GM12878 (cell line): Measurements from ENCODE around the gene NSD2. TPM values are rescaled to one million over a fixed set of nuclear protein-coding genes. Genes with fewer than 3 reads are reported as not detected.

Source experiments
- BHLHE40 ChIP-seq, 2 experiments: fragments of 450-650 bp in 1 of 2; IDR thresholded peaks; 2 replicates each; pipeline ENCODE4 v1.6.1; 2011 to 2017; ENCODE audit warnings: low read depth in 2 of 2, borderline replicate concordance in 1 of 2, improper control_type of control experiment in 1 of 2, low read length in 1 of 2, mild to moderate bottlenecking in 1 of 2
- CBFB ChIP-seq: IDR thresholded peaks from 2 replicates; pipeline ENCODE4 v1.6.1; 2016; ENCODE audit warnings: antibody characterized with exemption, low read depth
- CTCF ChIP-seq, 3 experiments: IDR thresholded peaks in 2 of 3; conservative IDR thresholded peaks in 1 of 3; 2 replicates each; pipeline ENCODE4 v1.5.1; 2011; ENCODE audit warnings: low read depth in 3 of 3, low read length in 3 of 3, mild to moderate bottlenecking in 3 of 3, control low read depth in 2 of 3, moderate library complexity in 2 of 3, inconsistent platforms in 1 of 3, mixed read lengths in 1 of 3; ENCODE audit not compliant: control insufficient read depth in 2 of 3, insufficient read depth in 1 of 3; ENCODE audit errors: extremely low read depth in 1 of 3
- DPF2 ChIP-seq: fragments of 450-650 bp; IDR thresholded peaks from 2 replicates; pipeline ENCODE4 v1.6.1; 2017; ENCODE audit warnings: mild to moderate bottlenecking
- EED ChIP-seq: sonication (generic); IDR thresholded peaks from 2 replicates; pipeline ENCODE4 v1.6.1; 2016; ENCODE audit warnings: antibody characterized with exemption, low read depth
- FOXK2 ChIP-seq: fragments of 450-650 bp; IDR thresholded peaks from 2 replicates; pipeline ENCODE4 v1.6.1; 2017; ENCODE audit warnings: mild to moderate bottlenecking, moderate library complexity
- GABPA ChIP-seq: IDR thresholded peaks from 2 replicates; pipeline ENCODE4 v1.6.1; 2014; ENCODE audit warnings: antibody characterized with exemption, low read depth, mild to moderate bottlenecking, inconsistent platforms
- HCFC1 ChIP-seq: fragments of 150-350 bp; IDR thresholded peaks from 2 replicates; pipeline ENCODE4 v1.6.1; 2014; ENCODE audit warnings: low read length
- HDAC2 ChIP-seq: fragments of 200-600 bp; sonication (generic); IDR thresholded peaks from 2 replicates; pipeline ENCODE4 v1.6.1; 2017
- HDGF ChIP-seq: fragments of 450-650 bp; IDR thresholded peaks from 2 replicates; pipeline ENCODE4 v1.6.1; 2016; ENCODE audit warnings: antibody characterized with exemption
- IKZF2 ChIP-seq, 2 experiments: fragments of 450-650 bp; IDR thresholded peaks; 2 replicates each; pipeline ENCODE4 v1.6.1; 2017; ENCODE audit warnings: mild to moderate bottlenecking in 2 of 2, moderate library complexity in 2 of 2
- NFXL1 ChIP-seq: fragments of 450-650 bp; IDR thresholded peaks from 2 replicates; pipeline ENCODE4 v1.6.1; 2017; ENCODE audit warnings: antibody characterized with exemption, mild to moderate bottlenecking, borderline replicate concordance
- PAX8 ChIP-seq: fragments of 450-650 bp; IDR thresholded peaks from 2 replicates; pipeline ENCODE4 v1.6.1; 2017; ENCODE audit warnings: mild to moderate bottlenecking, moderate library complexity
- POLR2AphosphoS5 ChIP-seq: IDR thresholded peaks from 2 replicates; pipeline ENCODE4 v1.6.1; 2011; ENCODE audit warnings: mild to moderate bottlenecking, low read length, inconsistent platforms
- SP1 ChIP-seq: IDR thresholded peaks from one replicate; pipeline ENCODE4 v1.6.1; 2011; ENCODE audit warnings: low read depth, low read length
- TARDBP ChIP-seq: IDR thresholded peaks from 2 replicates; pipeline ENCODE4 v1.6.1; 2016; ENCODE audit warnings: borderline replicate concordance
- TCF12 ChIP-seq: IDR thresholded peaks from 2 replicates; pipeline ENCODE4 v1.6.1; 2011; ENCODE audit warnings: low read depth, mild to moderate bottlenecking, low read length
- TCF3 ChIP-seq: IDR thresholded peaks from 2 replicates; pipeline ENCODE4 v1.6.1; 2012; ENCODE audit warnings: low read depth, mild to moderate bottlenecking, low read length, borderline replicate concordance; ENCODE audit not compliant: insufficient read depth
- ZNF24 ChIP-seq: fragments of 450-650 bp; IDR thresholded peaks from 2 replicates; pipeline ENCODE4 v1.6.1; 2017; ENCODE audit warnings: antibody characterized with exemption, mild to moderate bottlenecking
- ZNF687 ChIP-seq: fragments of 450-650 bp; IDR thresholded peaks from 2 replicates; pipeline ENCODE4 v1.6.1; 2017; ENCODE audit warnings: mild to moderate bottlenecking, moderate library complexity
- polyA plus RNA-seq, 11 experiments: library from polyadenylated mRNA; depleted of rRNA in 4 of 11; unstranded in 6 of 11; stranded (reverse) in 5 of 11; fragments of >200 nt; fragmentation: Nextera tagmentation in 4 of 11; fragmentation: Illumina TruSeq in 1 of 11; extraction: Ambion mirVana in 4 of 11; extraction: Trizol in 1 of 11; gene quantifications; 1 replicate in 1 of 11; 2 replicates in 10 of 11; pipeline versions ENCODE4 v1.2.1 to v1.2.3, GENCODE V29; 2011 to 2016; ENCODE audit warnings: inconsistent platforms in 2 of 11, missing spikeins in 2 of 11, low read depth in 1 of 11
- total RNA-seq, 4 experiments: library from RNA; depleted of rRNA in 3 of 4; stranded (reverse); fragments of >200 nt in 3 of 4; fragmentation: Illumina TruSeq in 1 of 4; extraction: Trizol in 1 of 4; gene quantifications; 2 replicates each; pipeline versions ENCODE4 v1.2.1 to v1.2.3, GENCODE V29; 2013 to 2021
- TF ChIP-seq, protein P1 (sequence below): IDR thresholded peaks from 2 replicates; pipeline ENCODE4 v1.6.1; 2011; ENCODE audit warnings: mild to moderate bottlenecking, low read depth, low read length, moderate library complexity; ENCODE audit not compliant: insufficient replicate concordance
- TF ChIP-seq, protein P2 (sequence below): fragments of 450-650 bp; IDR thresholded peaks from 2 replicates; pipeline ENCODE4 v1.6.1; 2016; ENCODE audit warnings: mild to moderate bottlenecking

Gene NSD2
- total and polyA plus RNA-seq, 10 of the 15 experiments (the other 5 are each of a cell fraction or from before 2014, with no cell fraction given) = 8.6 to 139 (median 67.2) TPM

GRCh38 chr4:1856071-1856942, 14.9 kb upstream of the NSD2 start, which contains the start of gene LETM1 (continued):
- TF ChIP-seq FOXK2 = no peak
- TF ChIP-seq NFXL1 = no peak
- no peak for TF ChIP-seq HDAC2
- peak; percentile 97 for TF ChIP-seq HCFC1
- TF ChIP-seq ZNF24 = no peak
- TF ChIP-seq CTCF (IDR thresholded peaks at IDR 0.05 in 2 of 3, conservative IDR thresholded peaks at IDR 0.05 in 1 of 3; ENCODE audit: control insufficient read depth in 2 of 3, extremely low read depth in 1 of 3, insufficient read depth in 1 of 3, low read depth in 3 of 3, low read length in 3 of 3) = peak in 1 of 3 experiments; percentile 29; a peak in 1 of 6 replicates
- no peak for TF ChIP-seq IKZF2 (IDR thresholded peaks at IDR 0.05)
- TF ChIP-seq EED = no peak
- peak; percentile 43 for TF ChIP-seq SP1
- no peak for TF ChIP-seq TCF3
- TF ChIP-seq CBFB = no peak
- peak; percentile 45 to 80; a peak in 2 of 4 replicates for TF ChIP-seq BHLHE40 (IDR thresholded peaks at IDR 0.05; ENCODE audit: borderline replicate concordance in 1 of 2, low read depth in 2 of 2, low read length in 1 of 2)
- peak; percentile 89 for TF ChIP-seq TARDBP
- TF ChIP-seq, protein P1, sequence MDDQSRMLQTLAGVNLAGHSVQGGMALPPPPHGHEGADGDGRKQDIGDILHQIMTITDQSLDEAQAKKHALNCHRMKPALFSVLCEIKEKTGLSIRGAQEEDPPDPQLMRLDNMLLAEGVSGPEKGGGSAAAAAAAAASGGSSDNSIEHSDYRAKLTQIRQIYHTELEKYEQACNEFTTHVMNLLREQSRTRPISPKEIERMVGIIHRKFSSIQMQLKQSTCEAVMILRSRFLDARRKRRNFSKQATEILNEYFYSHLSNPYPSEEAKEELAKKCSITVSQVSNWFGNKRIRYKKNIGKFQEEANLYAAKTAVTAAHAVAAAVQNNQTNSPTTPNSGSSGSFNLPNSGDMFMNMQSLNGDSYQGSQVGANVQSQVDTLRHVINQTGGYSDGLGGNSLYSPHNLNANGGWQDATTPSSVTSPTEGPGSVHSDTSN = no peak
- peak; percentile 83 for TF ChIP-seq GABPA
- 0 out of 2 replicates have a peak, but pooled peaks have one; percentile 23 for TF ChIP-seq TCF12
- peak; percentile 69; the same call in 1 of the 2 replicates for TF ChIP-seq POLR2AphosphoS5
- no peak; the same call in 1 of the 2 replicates for TF ChIP-seq HDGF
- TF ChIP-seq, protein P2, sequence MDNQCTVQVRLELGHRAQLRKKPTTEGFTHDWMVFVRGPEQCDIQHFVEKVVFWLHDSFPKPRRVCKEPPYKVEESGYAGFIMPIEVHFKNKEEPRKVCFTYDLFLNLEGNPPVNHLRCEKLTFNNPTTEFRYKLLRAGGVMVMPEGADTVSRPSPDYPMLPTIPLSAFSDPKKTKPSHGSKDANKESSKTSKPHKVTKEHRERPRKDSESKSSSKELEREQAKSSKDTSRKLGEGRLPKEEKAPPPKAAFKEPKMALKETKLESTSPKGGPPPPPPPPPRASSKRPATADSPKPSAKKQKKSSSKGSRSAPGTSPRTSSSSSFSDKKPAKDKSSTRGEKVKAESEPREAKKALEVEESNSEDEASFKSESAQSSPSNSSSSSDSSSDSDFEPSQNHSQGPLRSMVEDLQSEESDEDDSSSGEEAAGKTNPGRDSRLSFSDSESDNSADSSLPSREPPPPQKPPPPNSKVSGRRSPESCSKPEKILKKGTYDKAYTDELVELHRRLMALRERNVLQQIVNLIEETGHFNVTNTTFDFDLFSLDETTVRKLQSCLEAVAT = peak; percentile 73
- peak; percentile 78; the same call in 1 of the 2 replicates for TF ChIP-seq DPF2
- TF ChIP-seq PAX8 = no peak
- no peak; the same call in 1 of the 2 replicates for TF ChIP-seq ZNF687
